WTC11 (cell line): ENCODE measurements around the gene ATP11A.

Experiments used
- ATF1 ChIP-seq: sonication (generic); formaldehyde crosslinking; IDR thresholded peaks from 2 replicates; pipeline ENCODE4 v1.8.1; 2023; ENCODE audit warnings: mild to moderate bottlenecking, moderate library complexity, missing genetic modification reagents
- CREB1 ChIP-seq: sonication (generic); formaldehyde crosslinking; IDR thresholded peaks from 2 replicates; pipeline ENCODE4 v1.8.0; 2023; ENCODE audit warnings: mild to moderate bottlenecking, missing genetic modification reagents
- CTCF ChIP-seq: fragments of 200-600 bp; IDR thresholded peaks from 2 replicates; pipeline ENCODE4 v1.8.0; 2022; ENCODE audit warnings: antibody characterized with exemption
- FOXJ3 ChIP-seq: sonication (generic); formaldehyde crosslinking; IDR thresholded peaks from 2 replicates; pipeline ENCODE4 v1.9.0; 2021; ENCODE audit warnings: missing genetic modification reagents, mild to moderate bottlenecking, borderline replicate concordance
- JUN ChIP-seq: sonication (generic); formaldehyde crosslinking; IDR thresholded peaks from 2 replicates; pipeline ENCODE4 v1.8.0; 2023; ENCODE audit warnings: mild to moderate bottlenecking, missing genetic modification reagents
- NFYB ChIP-seq: sonication (generic); formaldehyde crosslinking; conservative IDR thresholded peaks from 2 replicates; pipeline ENCODE4 v1.8.0; 2022; ENCODE audit warnings: low read depth, missing genetic modification reagents
- NR2C2 ChIP-seq: sonication (generic); formaldehyde crosslinking; IDR thresholded peaks from 2 replicates; pipeline ENCODE4 v1.8.0; 2022; ENCODE audit warnings: mild to moderate bottlenecking, missing genetic modification reagents
- OVOL2 ChIP-seq: fragments of 250-450 bp; sonication (Bioruptor Pico); IDR thresholded peaks from 2 replicates; pipeline ENCODE4 v1.9.0; 2021; ENCODE audit warnings: mild to moderate bottlenecking, borderline replicate concordance
- SMAD4 ChIP-seq: sonication (generic); formaldehyde crosslinking; IDR thresholded peaks from 2 replicates; pipeline ENCODE4 v1.8.0; 2022; ENCODE audit warnings: mild to moderate bottlenecking, missing genetic modification reagents
- USF2 ChIP-seq: sonication (generic); formaldehyde crosslinking; IDR thresholded peaks from 2 replicates; pipeline ENCODE4 v1.8.1; 2023; ENCODE audit warnings: mild to moderate bottlenecking, missing genetic modification reagents, moderate library complexity
- ZNF263 ChIP-seq: sonication (generic); formaldehyde crosslinking; IDR thresholded peaks from 2 replicates; pipeline ENCODE4 v1.8.1; 2022; ENCODE audit warnings: low read depth, mild to moderate bottlenecking, moderate library complexity, missing genetic modification reagents
- ZNF416 ChIP-seq: fragments of 250-450 bp; sonication (Bioruptor Pico); IDR thresholded peaks from 2 replicates; pipeline ENCODE4 v1.9.0; 2021; ENCODE audit warnings: mild to moderate bottlenecking, inconsistent platforms
- TF ChIP-seq, protein P1 (sequence below): sonication (generic); formaldehyde crosslinking; IDR thresholded peaks from 2 replicates; pipeline ENCODE4 v1.8.1; 2023; ENCODE audit warnings: mild to moderate bottlenecking, moderate library complexity, missing genetic modification reagents
- TF ChIP-seq, protein P2 (sequence below): sonication (generic); formaldehyde crosslinking; IDR thresholded peaks from 2 replicates; pipeline ENCODE4 v1.8.1; 2022; ENCODE audit warnings: low read depth, missing genetic modification reagents, borderline replicate concordance

- TF ChIP-seq CTCF (no peak), ATF1 (CRISPR knock-in tag) (no peak), SMAD4 (CRISPR knock-in tag) (no peak), JUN (CRISPR knock-in tag) (no peak), ZNF263 (CRISPR knock-in tag) (no peak), OVOL2 (CRISPR knock-in tag) (no peak), USF2 (CRISPR knock-in tag) (no peak), CREB1 (CRISPR knock-in tag) (no peak), FOXJ3 (CRISPR knock-in tag) (no peak), NFYB (CRISPR knock-in tag) (no peak), NR2C2 (CRISPR knock-in tag) (no peak), ZNF416 (CRISPR knock-in tag) (no peak)
- TF ChIP-seq, protein P1, sequence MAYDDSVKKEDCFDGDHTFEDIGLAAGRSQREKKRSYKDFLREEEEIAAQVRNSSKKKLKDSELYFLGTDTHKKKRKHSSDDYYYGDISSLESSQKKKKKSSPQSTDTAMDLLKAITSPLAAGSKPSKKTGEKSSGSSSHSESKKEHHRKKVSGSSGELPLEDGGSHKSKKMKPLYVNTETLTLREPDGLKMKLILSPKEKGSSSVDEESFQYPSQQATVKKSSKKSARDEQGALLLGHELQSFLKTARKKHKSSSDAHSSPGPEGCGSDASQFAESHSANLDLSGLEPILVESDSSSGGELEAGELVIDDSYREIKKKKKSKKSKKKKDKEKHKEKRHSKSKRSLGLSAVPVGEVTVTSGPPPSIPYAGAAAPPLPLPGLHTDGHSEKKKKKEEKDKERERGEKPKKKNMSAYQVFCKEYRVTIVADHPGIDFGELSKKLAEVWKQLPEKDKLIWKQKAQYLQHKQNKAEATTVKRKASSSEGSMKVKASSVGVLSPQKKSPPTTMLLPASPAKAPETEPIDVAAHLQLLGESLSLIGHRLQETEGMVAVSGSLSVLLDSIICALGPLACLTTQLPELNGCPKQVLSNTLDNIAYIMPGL, result no peak
- TF ChIP-seq, protein P2, sequence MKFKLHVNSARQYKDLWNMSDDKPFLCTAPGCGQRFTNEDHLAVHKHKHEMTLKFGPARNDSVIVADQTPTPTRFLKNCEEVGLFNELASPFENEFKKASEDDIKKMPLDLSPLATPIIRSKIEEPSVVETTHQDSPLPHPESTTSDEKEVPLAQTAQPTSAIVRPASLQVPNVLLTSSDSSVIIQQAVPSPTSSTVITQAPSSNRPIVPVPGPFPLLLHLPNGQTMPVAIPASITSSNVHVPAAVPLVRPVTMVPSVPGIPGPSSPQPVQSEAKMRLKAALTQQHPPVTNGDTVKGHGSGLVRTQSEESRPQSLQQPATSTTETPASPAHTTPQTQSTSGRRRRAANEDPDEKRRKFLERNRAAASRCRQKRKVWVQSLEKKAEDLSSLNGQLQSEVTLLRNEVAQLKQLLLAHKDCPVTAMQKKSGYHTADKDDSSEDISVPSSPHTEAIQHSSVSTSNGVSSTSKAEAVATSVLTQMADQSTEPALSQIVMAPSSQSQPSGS (CRISPR knock-in tag), result no peak
Observed at GRCh38 chr13:112842931-112843391, 153.1 kb downstream of the ATP11A start.
